HL-60/S4 treated with phorbol 12-myristate 13-acetate at 8.2 ng/mL for 4 days and 3 days (cell line): ENCODE results near the gene EPB41L3.
"Not testable (repeated sequence)": the region's sequence is repeated elsewhere in the genome, so short reads cannot be mapped to it uniquely, and the experiment has no call there.

Source experiments
- in situ Hi-C: fragments of 300-500 bp; cut with MboI; formaldehyde crosslinking; loops from 2 replicates; pipeline ENCODE4 v1.15.0; 2022; ENCODE audit warnings: low sequenced_read_pairs

Gene EPB41L3

GRCh38 chr18:5543773-5544389 lies at the start of gene EPB41L3:
Gene EPB41L3 (minus strand): TSS chr18:5543997. CDS start chr18:5489183, 54,814 bp downstream.
- in situ Hi-C loops, result no loop called here

- in situ Hi-C loops, result no loop called here
Measured at GRCh38 chr18:5588529-5588928, 44.7 kb upstream of the EPB41L3 start.

GRCh38 chr18:5585653-5586052 lies 41.9 kb upstream of the EPB41L3 start:
- in situ Hi-C loops, result no loop called here

- in situ Hi-C loops, result no loop called here
Measured at GRCh38 chr18:5584746-5585417, 41.1 kb upstream of the EPB41L3 start.

GRCh38 chr18:5582849-5583681 lies 39.3 kb upstream of the EPB41L3 start:
- in situ Hi-C loops, result no loop called here

- in situ Hi-C loops, result no loop called here
Measured at GRCh38 chr18:5582076-5582475, 38.3 kb upstream of the EPB41L3 start.

- in situ Hi-C loops, result no loop called here
Measured at GRCh38 chr18:5574843-5575242, 31.0 kb upstream of the EPB41L3 start.

- in situ Hi-C loops, result no loop called here
Measured at GRCh38 chr18:5571666-5572065, 27.9 kb upstream of the EPB41L3 start.

- in situ Hi-C loops, result not testable (repeated sequence)
Measured at GRCh38 chr18:5570613-5571012, 26.8 kb upstream of the EPB41L3 start.

- in situ Hi-C loops, result no loop called here
Measured at GRCh38 chr18:5568416-5568815, 24.6 kb upstream of the EPB41L3 start.

- in situ Hi-C loops, result no loop called here
Measured at GRCh38 chr18:5558851-5559250, 15.1 kb upstream of the EPB41L3 start.

- in situ Hi-C loops, result no loop called here
Measured at GRCh38 chr18:5556310-5556974, 12.6 kb upstream of the EPB41L3 start.

- in situ Hi-C loops, result no loop called here
Measured at GRCh38 chr18:5554629-5555028, 10.8 kb upstream of the EPB41L3 start.

- in situ Hi-C loops, result no loop called here
Measured at GRCh38 chr18:5546660-5547059, 2.9 kb upstream of the EPB41L3 start.

GRCh38 chr18:5543036-5543680 lies 639 bp downstream of the EPB41L3 start:
- in situ Hi-C loops, result no loop called here

- in situ Hi-C loops, result no loop called here
Measured at GRCh38 chr18:5542515-5543035, 1.2 kb downstream of the EPB41L3 start.

GRCh38 chr18:5541644-5542043 lies 2.2 kb downstream of the EPB41L3 start:
- in situ Hi-C loops, result no loop called here

- in situ Hi-C loops, result no loop called here
Measured at GRCh38 chr18:5539391-5539790, 4.4 kb downstream of the EPB41L3 start.

- in situ Hi-C loops, result no loop called here
Measured at GRCh38 chr18:5538544-5538943, 5.3 kb downstream of the EPB41L3 start.

- in situ Hi-C loops, result no loop called here
Measured at GRCh38 chr18:5537860-5538259, 5.9 kb downstream of the EPB41L3 start.

GRCh38 chr18:5534845-5535244 lies 9.0 kb downstream of the EPB41L3 start:
- in situ Hi-C loops, result no loop called here
